Heart left ventricle (tissue), 13 donors: ENCODE measurements around the gene HS6ST1.

Experiments used
- CTCF ChIP-seq, 12 donors: fragments of 200-600 bp; sonication (generic) in 4 of 12; IDR thresholded peaks; one replicate each; pipeline versions ENCODE4 v1.5.0 to v1.8.0; 2018 to 2022; ENCODE audit warnings: antibody characterized with exemption in 12 of 12, mild to moderate bottlenecking in 5 of 12
- POLR2A ChIP-seq, 2 donors: fragments of 450-650 bp; IDR thresholded peaks; one replicate each; pipeline ENCODE4 v1.6.1; 2017; ENCODE audit warnings: antibody characterized with exemption in 2 of 2, mild to moderate bottlenecking in 2 of 2, moderate library complexity in 2 of 2
- donor health status: ischemic (EF 13 %, LVEDD 7.1; RV severe dilation, severe dysfunction).
- donor health status: DM: no; HTN: yes; CAD: no.
- donor health status: DM: no; HTN: no; CAD: no.
- donor health status: ischemic (EF 25% LVEDD 6.9; RV normal size, moderate dysfunction).
- donor health status: ischemic (EF 25% LVEDD 5.7; RV mildly dilated, moderate dysfunction).
- donor health status: ischemic (EF 35%, LVEDD 5.7; RV mildly dilated, moderate dysfunction).
- donor health status: nonischemic (EF 11% LVEDD 7.7; RV severe dilation, severe dysfunction).
- donor health status: DM: yes; HTN: yes; CAD: no.
- donor health status: PGD.
- donor health status: ischemic (EF 29% LVEDD 5.4; RV normal size, mild dysfunction).
- donor health status: nonischemic (EF 23%, LVEDD 6.1; RV moderate dilation, normal function).

DNA sequence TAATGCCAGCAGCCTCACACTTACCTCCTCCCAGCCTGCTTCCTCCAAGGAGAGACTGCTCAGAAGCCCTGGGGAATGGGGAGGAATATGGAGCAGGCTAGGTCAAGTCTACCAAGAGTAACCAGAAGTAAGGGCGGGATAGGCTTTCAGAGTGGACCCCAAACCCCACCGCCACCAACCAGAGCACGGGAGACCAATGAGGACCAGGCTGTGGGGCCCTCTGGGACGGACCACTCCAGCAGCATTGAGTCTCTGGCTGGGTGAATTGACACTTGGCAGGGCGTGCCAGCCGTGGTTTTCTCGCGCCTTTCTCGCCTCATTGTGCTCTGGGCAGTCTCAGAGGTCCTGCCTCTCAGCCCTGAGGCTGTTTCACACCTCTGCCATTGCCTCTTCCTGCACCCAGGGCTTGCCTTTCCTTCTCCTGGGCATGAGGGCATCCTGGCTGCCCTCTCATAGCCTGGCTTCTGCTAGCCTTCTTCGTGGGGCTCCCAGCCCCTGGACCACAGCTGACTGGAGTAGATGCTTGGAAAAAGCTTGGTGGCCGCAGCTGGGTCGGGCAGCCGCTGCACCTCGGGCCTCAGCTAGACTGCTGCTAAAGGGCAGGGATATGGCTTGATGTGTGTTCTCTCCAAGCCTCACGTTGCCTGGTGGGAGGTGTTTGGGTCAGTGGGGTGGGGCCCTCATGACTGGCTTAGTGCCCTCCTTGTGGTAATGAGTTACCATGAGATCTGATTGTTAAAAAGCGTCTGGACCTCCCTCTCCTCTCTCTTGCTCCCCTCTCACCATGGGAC is 40.5 kb upstream of the HS6ST1 start:
- TF ChIP-seq CTCF (IDR thresholded peaks at IDR 0.05) (no peak), POLR2A (IDR thresholded peaks at IDR 0.05) (no peak)
